ENCODE results near the gene PPFIA1.

PPFIA1 gene

DNA sequence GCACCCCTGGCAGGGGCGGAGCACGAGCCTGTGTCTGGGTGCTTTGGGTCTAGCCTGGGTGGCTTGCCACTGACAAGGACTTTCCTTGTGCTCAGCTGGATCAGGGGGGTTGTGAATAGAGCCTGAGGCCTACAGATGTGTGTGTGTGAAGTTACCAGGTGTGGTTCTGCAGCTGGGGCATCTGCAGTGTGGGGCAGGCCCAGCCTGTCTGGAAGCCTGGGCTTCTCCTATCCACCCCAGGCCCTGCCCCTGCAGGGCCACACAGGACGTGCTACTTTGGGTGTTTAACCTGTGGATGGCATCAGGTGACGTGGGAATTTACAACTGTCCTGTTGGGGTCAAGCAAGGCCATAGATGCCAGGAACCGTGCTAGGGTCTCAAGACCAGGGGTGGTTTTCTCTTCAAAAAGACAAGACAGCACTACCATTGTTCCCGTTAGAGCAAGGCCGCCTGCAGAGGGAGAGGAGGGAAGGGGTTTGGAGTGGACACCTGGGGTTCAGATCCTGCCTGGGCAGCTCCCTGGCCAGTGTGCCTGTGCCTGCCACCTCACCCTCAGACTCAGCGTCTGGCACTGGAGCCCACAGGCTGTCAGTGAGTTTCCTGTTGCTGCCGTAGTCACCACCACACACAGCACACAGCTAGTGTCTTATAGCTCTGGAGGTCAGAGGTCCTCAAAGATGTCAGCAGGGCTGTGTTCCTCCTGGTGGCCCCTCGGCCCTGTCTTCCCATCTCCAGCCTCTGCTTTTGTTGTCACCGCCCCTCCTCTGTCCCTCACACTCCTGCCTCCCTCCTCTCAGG is 159.4 kb downstream of the PPFIA1 start:
- no peaks in the 10 kb centered on the region for H3K36me3 Mint-ChIP-seq
- CTCF ChIA-PET, result no interaction called here
- no peak overlapping the region for H3K27ac Mint-ChIP-seq
- H3K27me3 Mint-ChIP-seq, result no peaks in the 10 kb centered on the region
- H3K4me1 Mint-ChIP-seq, result no peaks in the 10 kb centered on the region
- H3K4me3 Mint-ChIP-seq, result no peak overlapping the region
- no peak for DNase-seq
- no peaks in the 10 kb centered on the region for H3K9me3 Mint-ChIP-seq

DNA sequence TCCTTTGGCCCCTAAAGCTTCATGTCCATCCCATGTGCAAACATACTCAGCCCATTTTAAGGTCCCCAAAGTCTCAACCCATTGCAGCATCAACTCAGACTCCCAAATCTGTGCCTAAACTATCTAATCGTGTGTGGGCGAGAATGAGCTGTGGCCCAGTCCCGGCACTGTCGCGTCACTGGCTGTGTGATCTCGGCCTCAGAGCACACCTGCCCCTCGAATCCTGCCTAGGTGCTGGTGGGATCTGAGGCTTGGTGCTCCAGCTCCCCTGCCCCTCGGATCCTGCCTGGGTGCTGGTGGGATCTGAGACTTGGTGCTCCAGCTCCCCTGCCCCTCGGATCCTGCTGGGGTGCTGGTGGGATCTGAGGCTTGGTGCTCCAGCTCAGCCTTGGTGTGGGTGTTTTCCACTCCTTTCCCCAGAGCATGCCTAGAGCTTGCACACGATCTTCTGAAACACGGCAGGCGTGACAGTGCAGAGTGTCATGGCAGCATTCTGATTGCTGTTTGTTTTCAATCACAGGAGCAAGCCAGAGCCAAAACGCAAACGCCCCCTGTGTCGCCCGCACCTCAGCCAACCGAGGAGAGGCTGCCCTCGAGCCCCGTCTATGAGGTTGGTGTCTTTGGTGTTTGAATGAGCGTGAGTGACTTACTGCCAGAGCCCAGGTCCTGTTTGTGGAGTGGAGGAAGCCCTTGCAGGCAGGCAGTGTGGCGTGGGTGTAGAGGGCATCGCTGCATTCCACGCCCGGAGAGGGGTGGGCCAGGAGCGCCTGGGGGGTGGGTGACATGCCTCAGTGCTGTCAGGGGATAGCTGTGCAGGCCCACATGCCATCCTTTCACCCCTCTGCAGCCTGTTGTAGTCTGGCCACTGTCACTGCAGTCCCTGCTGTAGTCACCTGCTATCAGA is 160.4 kb downstream of the PPFIA1 start:
- Mint-ChIP-seq H3K27ac (no peak overlapping the region), H3K9me3 (no peaks in the 10 kb centered on the region), H3K36me3 (no peaks in the 10 kb centered on the region), H3K4me1 (no peaks in the 10 kb centered on the region), H3K27me3 (no peaks in the 10 kb centered on the region), H3K4me3 (no peak overlapping the region)
- CTCF ChIA-PET, result no interaction called here
- DNase-seq, result no peak

DNA sequence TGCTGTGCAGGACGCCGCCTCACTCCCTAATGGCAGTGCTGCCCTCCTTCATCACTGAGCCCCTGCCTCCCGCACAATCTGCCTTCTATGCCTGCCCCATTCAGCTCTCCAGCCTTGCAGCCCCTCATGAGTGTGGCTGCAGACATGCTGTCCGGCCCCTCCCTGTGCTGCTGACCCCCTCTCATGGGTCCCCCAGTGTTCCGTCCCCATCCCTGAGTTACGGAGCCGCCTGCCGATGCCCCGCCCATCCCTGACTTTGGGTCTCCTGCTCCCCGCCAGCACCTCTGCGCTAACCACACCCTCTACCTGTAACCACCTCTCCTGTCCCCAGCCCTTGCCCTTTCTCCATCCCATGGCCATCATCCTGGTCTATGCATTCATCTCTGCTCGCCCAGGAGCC is 161.1 kb downstream of the PPFIA1 start:
- Mint-ChIP-seq H3K4me1 (no peaks in the 10 kb centered on the region), H3K4me3 (no peak overlapping the region), H3K36me3 (no peaks in the 10 kb centered on the region), H3K27ac (no peak overlapping the region), H3K27me3 (no peaks in the 10 kb centered on the region), H3K9me3 (no peaks in the 10 kb centered on the region)
- CTCF ChIA-PET, result no interaction called here
- DNase-seq, result no peak

DNA sequence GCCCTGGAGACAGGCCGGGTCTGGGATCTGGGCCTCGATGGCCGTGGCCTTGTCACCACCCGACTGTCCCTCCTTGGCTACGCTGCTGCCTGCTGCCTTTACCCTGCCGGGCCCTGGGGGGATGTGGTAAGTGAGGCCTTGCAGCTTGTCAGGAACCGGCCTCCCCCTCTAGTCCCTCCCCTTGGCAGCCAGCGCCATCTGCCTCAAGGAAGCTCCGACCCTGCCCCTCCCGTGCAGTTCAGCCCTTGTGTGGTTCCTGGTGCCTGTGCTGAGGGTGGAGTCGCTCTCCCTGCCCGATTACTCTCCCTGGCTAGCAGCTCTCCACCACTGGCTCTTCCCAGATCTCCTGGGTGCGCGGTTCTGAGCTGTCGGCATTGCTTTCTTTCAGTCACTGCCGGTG is 161.6 kb downstream of the PPFIA1 start:
- Mint-ChIP-seq H3K4me1 (no peaks in the 10 kb centered on the region), H3K27ac (no peak overlapping the region), H3K9me3 (no peaks in the 10 kb centered on the region), H3K4me3 (no peak overlapping the region), H3K36me3 (no peaks in the 10 kb centered on the region), H3K27me3 (no peaks in the 10 kb centered on the region)
- CTCF ChIA-PET, result no interaction called here
- DNase-seq, result no peak

DNA sequence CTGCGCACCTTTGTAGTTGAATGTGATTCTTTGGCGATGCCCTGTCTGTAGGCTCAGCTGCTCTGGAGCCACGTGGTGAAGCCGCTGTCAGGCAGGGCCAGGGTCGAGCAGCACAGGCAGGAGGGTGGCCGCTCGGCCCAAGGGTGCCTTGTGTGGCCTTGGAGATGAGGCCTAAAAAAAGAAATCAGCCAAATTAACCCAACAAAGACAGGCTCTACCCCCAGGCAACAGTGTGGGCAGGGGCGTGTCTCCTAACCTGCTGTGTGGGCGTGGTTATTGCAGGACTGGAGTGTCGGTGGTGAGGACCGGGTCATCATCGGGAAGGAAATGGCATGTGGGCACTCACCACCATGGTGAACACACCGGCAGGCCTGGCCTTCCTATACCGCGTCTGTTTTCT is 162.1 kb downstream of the PPFIA1 start:
- Mint-ChIP-seq H3K4me3 (no peak overlapping the region), H3K27ac (no peak overlapping the region), H3K36me3 (no peaks in the 10 kb centered on the region), H3K4me1 (no peaks in the 10 kb centered on the region), H3K27me3 (no peaks in the 10 kb centered on the region), H3K9me3 (no peaks in the 10 kb centered on the region)
- DNase-seq, result no peak
- CTCF ChIA-PET, result no interaction called here

DNA sequence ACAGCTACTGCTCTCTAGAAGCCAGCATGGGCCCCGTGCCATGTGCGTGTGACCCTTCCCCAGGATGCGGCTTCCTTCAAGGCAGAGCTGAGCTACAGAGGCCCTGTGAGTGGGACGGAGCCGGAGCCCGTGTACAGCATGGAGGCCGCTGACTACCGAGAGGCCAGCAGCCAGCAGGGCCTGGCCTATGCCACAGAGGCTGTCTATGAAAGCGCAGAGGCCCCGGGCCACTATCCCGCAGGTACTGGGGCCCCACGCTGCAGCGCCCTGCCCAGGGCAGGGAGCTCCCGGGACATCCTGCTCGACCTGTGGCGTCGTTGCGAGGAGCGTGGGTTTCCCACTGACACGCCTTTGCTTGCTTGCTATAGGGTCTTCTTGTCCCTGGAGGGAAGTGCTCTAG is 162.5 kb downstream of the PPFIA1 start:
- CTCF ChIA-PET, result no interaction called here
- H3K4me1 Mint-ChIP-seq, result no peaks in the 10 kb centered on the region
- no peak overlapping the region for H3K4me3 Mint-ChIP-seq
- H3K9me3 Mint-ChIP-seq, result no peaks in the 10 kb centered on the region
- no peaks in the 10 kb centered on the region for H3K36me3 Mint-ChIP-seq
- peaks cover 4% of the 10 kb centered on the region for H3K27me3 Mint-ChIP-seq
- no peak overlapping the region for H3K27ac Mint-ChIP-seq
- DNase-seq, result no peak

DNA sequence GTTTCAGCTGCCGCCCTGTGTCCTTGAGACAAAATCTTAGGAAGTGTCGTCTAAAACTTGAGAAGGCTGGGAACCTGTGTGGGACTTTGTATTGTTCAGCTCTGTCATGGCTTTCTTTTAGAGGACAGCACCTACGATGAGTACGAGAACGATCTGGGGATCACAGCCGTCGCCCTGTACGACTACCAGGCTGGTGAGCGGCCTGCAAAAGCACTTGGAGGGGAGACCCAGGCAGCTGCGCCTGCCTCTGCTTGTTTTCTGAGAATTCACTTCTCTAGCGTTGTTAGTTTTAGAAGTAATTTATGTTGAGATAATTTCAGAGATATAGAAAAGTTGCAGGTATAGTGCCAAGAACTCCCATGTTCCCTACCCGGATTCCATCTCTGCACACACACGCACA is 163.0 kb downstream of the PPFIA1 start:
- no peaks in the 10 kb centered on the region for H3K36me3 Mint-ChIP-seq
- H3K27me3 Mint-ChIP-seq, result peaks cover 5% of the 10 kb centered on the region
- CTCF ChIA-PET, result no interaction called here
- H3K9me3 Mint-ChIP-seq, result no peaks in the 10 kb centered on the region
- DNase-seq, result no peak
- no peaks in the 10 kb centered on the region for H3K4me1 Mint-ChIP-seq
- H3K4me3 Mint-ChIP-seq, result no peak overlapping the region
- no peak overlapping the region for H3K27ac Mint-ChIP-seq

Data from activated naive CD4-positive, alpha-beta T cell treated with anti-CD3 and anti-CD28 coated beads, Interleukin-2, amount 10 ng/mL, durations not matched to agents 7 days and 5 days (primary cell).